Trophoblast cell (in vitro differentiated cells and primary cell): ENCODE data around the gene GLIS1.

ENCODE experiments used
- DNase-seq, 2 donors: peaks; one replicate each; pipeline ENCODE4 v3.0.0-alpha.2; 2016
- H2AFZ ChIP-seq: 2 replicates; pipeline ENCODE4 v1.6.1; 2013; ENCODE audit warnings: low read length, moderate library complexity, mild to moderate bottlenecking; ENCODE audit not compliant: insufficient read depth, poor library complexity
- H2AK5ac ChIP-seq: 2 replicates; pipeline ENCODE4 v1.6.1; 2013; ENCODE audit warnings: mild to moderate bottlenecking, low read length
- H2BK120ac ChIP-seq: 2 replicates; pipeline ENCODE4 v1.6.1; 2013; ENCODE audit warnings: low read length, mild to moderate bottlenecking, moderate library complexity; ENCODE audit not compliant: insufficient read depth, poor library complexity
- H2BK12ac ChIP-seq: 2 replicates; pipeline ENCODE4 v1.6.1; 2013; ENCODE audit warnings: mild to moderate bottlenecking, low read length, moderate library complexity
- H2BK5ac ChIP-seq: 2 replicates; pipeline ENCODE4 v1.6.1; 2013; ENCODE audit warnings: low read length, low read depth, moderate library complexity, mild to moderate bottlenecking; ENCODE audit not compliant: poor library complexity
- H3K14ac ChIP-seq: 2 replicates; pipeline ENCODE4 v1.6.1; 2013; ENCODE audit warnings: mild to moderate bottlenecking, low read length
- H3K18ac ChIP-seq: 2 replicates; pipeline ENCODE4 v1.6.1; 2013; ENCODE audit warnings: mild to moderate bottlenecking, low read length
- H3K23ac ChIP-seq: 2 replicates; pipeline ENCODE4 v1.6.1; 2013; ENCODE audit warnings: low read length
- H3K27ac ChIP-seq: 2 replicates; pipeline ENCODE4 v1.5.1; 2013; ENCODE audit warnings: low read depth, mild to moderate bottlenecking, inconsistent platforms, low read length, moderate library complexity
- H3K27me3 ChIP-seq: 2 replicates; pipeline ENCODE4 v1.6.1; 2013; ENCODE audit warnings: inconsistent platforms, mild to moderate bottlenecking, low read length, moderate library complexity; ENCODE audit not compliant: insufficient read depth
- H3K36me3 ChIP-seq, 2 experiments: 1 replicate in 1 of 2; 2 replicates in 1 of 2; pipeline ENCODE4 v1.6.1; 2013; ENCODE audit warnings: low read length in 2 of 2, mild to moderate bottlenecking in 2 of 2, moderate library complexity in 1 of 2; ENCODE audit not compliant: insufficient read depth in 2 of 2, control insufficient read depth in 1 of 2
- H3K4ac ChIP-seq: 2 replicates; pipeline ENCODE4 v1.6.1; 2013; ENCODE audit warnings: low read depth, mild to moderate bottlenecking, low read length, moderate library complexity
- H3K4me1 ChIP-seq, 2 experiments: 1 replicate in 1 of 2; 2 replicates in 1 of 2; pipeline ENCODE4 v1.6.1; 2013; ENCODE audit warnings: low read length in 2 of 2, mild to moderate bottlenecking in 2 of 2, moderate library complexity in 1 of 2; ENCODE audit not compliant: insufficient read depth in 2 of 2, control insufficient read depth in 1 of 2
- H3K4me2 ChIP-seq: 2 replicates; pipeline ENCODE4 v1.6.1; 2013; ENCODE audit warnings: inconsistent platforms, mild to moderate bottlenecking, low read length, moderate library complexity
- H3K4me3 ChIP-seq: 2 replicates; pipeline ENCODE4 v1.5.1; 2013; ENCODE audit warnings: mild to moderate bottlenecking, low read depth, low read length, inconsistent platforms
- H3K79me1 ChIP-seq: one replicate; pipeline ENCODE4 v1.6.1; 2013; ENCODE audit warnings: low read length
- H3K79me2 ChIP-seq: 2 replicates; pipeline ENCODE4 v1.6.1; 2013; ENCODE audit warnings: low read length, mild to moderate bottlenecking; ENCODE audit not compliant: control insufficient read depth, insufficient read depth, poor library complexity
- H3K9ac ChIP-seq: 2 replicates; pipeline ENCODE4 v1.6.1; 2013; ENCODE audit warnings: mild to moderate bottlenecking, low read length
- H3K9me3 ChIP-seq: 2 replicates; pipeline ENCODE4 v1.6.1; 2013; ENCODE audit warnings: low read depth, mild to moderate bottlenecking, control low read depth, inconsistent platforms, low read length; ENCODE audit not compliant: insufficient read depth
- H4K12ac ChIP-seq: 2 replicates; pipeline ENCODE4 v1.6.1; 2013; ENCODE audit warnings: low read depth, mild to moderate bottlenecking, low read length, moderate library complexity
- H4K8ac ChIP-seq: 2 replicates; pipeline ENCODE4 v1.6.1; 2013; ENCODE audit warnings: low read depth, mild to moderate bottlenecking, low read length, moderate library complexity
- H4K91ac ChIP-seq: one replicate; pipeline ENCODE4 v1.6.1; 2013; ENCODE audit warnings: low read depth, mild to moderate bottlenecking, low read length, moderate library complexity
- WGBS: extraction: QIAGEN DNeasy Blood & Tissue Kit; methylation state at CpG from one replicate; pipeline ENCODE4 v1.1.7; 2013; ENCODE audit warnings: missing lambda C conversion rate; ENCODE audit not compliant: insufficient read length, insufficient coverage; ENCODE audit errors: extremely low coverage; 5-methylcytosine and 5-hydroxymethylcytosine counted together

Gene GLIS1

GRCh38 chr1:53505401-53505800, 233.6 kb downstream of the GLIS1 start:
- no peak overlapping the region for H3K14ac ChIP-seq
- H3K79me2 ChIP-seq, result no peaks in the 10 kb centered on the region
- no peak overlapping the region for H2AK5ac ChIP-seq
- H3K23ac ChIP-seq, result no peak overlapping the region
- H4K8ac ChIP-seq, result no peak overlapping the region
- no peak overlapping the region for H4K91ac ChIP-seq
- no peak overlapping the region for H2BK5ac ChIP-seq
- no peaks in the 10 kb centered on the region for H3K36me3 ChIP-seq
- no peak overlapping the region for H3K4me2 ChIP-seq
- no peak overlapping the region for H3K4ac ChIP-seq
- H3K27me3 ChIP-seq, result no peaks in the 10 kb centered on the region
- H3K4me1 ChIP-seq, result no peaks in the 10 kb centered on the region
- no peaks in the 10 kb centered on the region for H3K79me1 ChIP-seq
- no peak overlapping the region for H2BK12ac ChIP-seq
- no CpG with 5 or more reads among the region's 9 CpGs for WGBS
- no peak overlapping the region for H3K27ac ChIP-seq
- H2BK120ac ChIP-seq, result no peak overlapping the region
- H2AFZ ChIP-seq, result no peak overlapping the region
- DNase-seq, result no peak
- no peaks in the 10 kb centered on the region for H3K9me3 ChIP-seq
- no peak overlapping the region for H4K12ac ChIP-seq
- no peak overlapping the region for H3K9ac ChIP-seq
- no peak overlapping the region for H3K18ac ChIP-seq
- no peak overlapping the region for H3K4me3 ChIP-seq

DNA sequence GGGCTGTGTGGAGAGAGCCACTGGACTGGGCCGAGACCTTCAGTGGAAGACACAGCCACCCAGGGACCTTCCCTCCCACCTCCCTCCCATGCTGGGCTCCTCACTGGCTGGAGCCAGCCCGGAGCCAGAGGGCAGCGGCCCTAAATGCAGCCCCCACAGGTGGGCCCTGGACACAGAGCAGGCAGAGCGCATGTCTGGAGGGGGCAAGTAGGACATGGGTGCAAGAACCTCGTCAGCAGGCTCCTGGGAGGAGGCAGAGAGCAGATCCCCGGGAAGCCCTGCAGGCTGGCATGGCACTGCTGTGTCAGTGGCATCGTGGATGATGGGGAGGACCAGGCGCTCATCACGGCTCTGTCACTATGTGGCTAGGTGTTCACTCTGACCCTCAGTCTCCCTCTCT, 234.1 kb downstream of the GLIS1 start:
- H2AFZ ChIP-seq, result no peak overlapping the region
- WGBS, result no CpG with 5 or more reads among the region's 9 CpGs
- no peaks in the 10 kb centered on the region for H3K79me1 ChIP-seq
- H3K27ac ChIP-seq, result no peak overlapping the region
- no peak overlapping the region for H4K12ac ChIP-seq
- H2AK5ac ChIP-seq, result no peak overlapping the region
- no peak overlapping the region for H3K23ac ChIP-seq
- no peaks in the 10 kb centered on the region for H3K36me3 ChIP-seq
- H3K9me3 ChIP-seq, result no peaks in the 10 kb centered on the region
- no peaks in the 10 kb centered on the region for H3K79me2 ChIP-seq
- DNase-seq, result no peak
- H3K4me1 ChIP-seq, result no peaks in the 10 kb centered on the region
- no peak overlapping the region for H2BK5ac ChIP-seq
- no peaks in the 10 kb centered on the region for H3K27me3 ChIP-seq
- H3K4ac ChIP-seq, result no peak overlapping the region
- H3K14ac ChIP-seq, result no peak overlapping the region
- no peak overlapping the region for H3K18ac ChIP-seq
- H3K4me3 ChIP-seq, result no peak overlapping the region
- H4K91ac ChIP-seq, result no peak overlapping the region
- no peak overlapping the region for H2BK120ac ChIP-seq
- no peak overlapping the region for H2BK12ac ChIP-seq
- no peak overlapping the region for H4K8ac ChIP-seq
- no peak overlapping the region for H3K4me2 ChIP-seq
- H3K9ac ChIP-seq, result no peak overlapping the region

DNA sequence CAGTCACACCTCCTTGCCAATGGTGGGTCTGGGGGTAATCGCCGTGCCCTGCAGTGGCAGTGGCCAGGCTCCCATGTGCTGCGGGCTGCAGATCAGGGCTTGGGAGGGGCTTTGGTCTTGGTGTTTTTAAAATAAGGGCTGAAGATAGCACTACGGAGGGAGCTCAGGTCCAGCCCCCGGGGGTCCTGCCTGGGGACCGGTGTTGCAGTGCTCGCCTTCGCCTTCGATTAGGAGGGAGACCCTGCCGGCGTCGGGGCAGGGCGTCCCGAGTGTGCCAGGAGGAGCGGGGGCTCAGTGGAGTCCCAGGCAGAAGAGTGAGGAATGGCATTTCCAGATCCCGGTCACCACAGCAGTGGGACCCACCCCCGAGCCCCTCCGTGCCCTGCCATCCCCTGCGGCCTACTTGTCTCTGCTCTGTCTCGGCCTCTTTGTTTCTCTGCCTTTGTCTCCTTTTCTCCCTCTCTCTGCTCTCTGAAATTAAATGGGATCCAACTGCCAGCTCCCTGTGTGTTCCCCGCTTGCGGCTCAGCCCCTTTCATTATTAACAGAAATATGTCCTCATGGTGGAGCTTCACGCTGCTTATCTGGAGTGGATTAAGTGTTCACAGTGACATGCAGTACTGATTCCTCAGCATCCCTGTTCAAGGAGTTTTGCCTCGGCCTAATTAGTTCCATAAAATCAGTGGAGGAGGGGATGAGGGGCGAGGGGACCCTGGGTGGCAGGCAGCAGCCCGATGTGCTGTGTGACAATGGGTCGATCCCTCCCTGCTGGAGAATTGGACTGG, 235.3 kb downstream of the GLIS1 start:
- Histone ChIP-seq H3K9ac (no peak overlapping the region), H2BK5ac (no peak overlapping the region), H3K36me3 (no peaks in the 10 kb centered on the region), H3K79me1 (no peaks in the 10 kb centered on the region), H3K18ac (no peak overlapping the region), H3K4me2 (no peak overlapping the region), H3K4me1 (no peaks in the 10 kb centered on the region), H3K4me3 (no peak overlapping the region), H3K27me3 (no peaks in the 10 kb centered on the region), H3K9me3 (no peaks in the 10 kb centered on the region), H3K79me2 (no peaks in the 10 kb centered on the region), H4K12ac (no peak overlapping the region), H3K14ac (no peak overlapping the region), H2BK120ac (no peak overlapping the region), H2AK5ac (no peak overlapping the region), H3K27ac (no peak overlapping the region), H3K23ac (no peak overlapping the region), H2AFZ (no peak overlapping the region), H4K8ac (no peak overlapping the region), H2BK12ac (no peak overlapping the region), H4K91ac (no peak overlapping the region), H3K4ac (no peak overlapping the region)
- DNase-seq, result no peak
- WGBS, result no CpG with 5 or more reads among the region's 27 CpGs

- no peak overlapping the region for H3K18ac ChIP-seq
- no peak overlapping the region for H2AFZ ChIP-seq
- no peaks in the 10 kb centered on the region for H3K9me3 ChIP-seq
- no peak overlapping the region for H2BK12ac ChIP-seq
- no peak overlapping the region for H3K23ac ChIP-seq
- H3K27ac ChIP-seq, result no peak overlapping the region
- H3K4me2 ChIP-seq, result no peak overlapping the region
- no peaks in the 10 kb centered on the region for H3K79me1 ChIP-seq
- no peak overlapping the region for H4K8ac ChIP-seq
- no peaks in the 10 kb centered on the region for H3K4me1 ChIP-seq
- no peak overlapping the region for H2AK5ac ChIP-seq
- H3K27me3 ChIP-seq, result no peaks in the 10 kb centered on the region
- H2BK120ac ChIP-seq, result no peak overlapping the region
- no peak overlapping the region for H3K4me3 ChIP-seq
- no peak overlapping the region for H4K12ac ChIP-seq
- H3K14ac ChIP-seq, result no peak overlapping the region
- H3K4ac ChIP-seq, result no peak overlapping the region
- no peak overlapping the region for H4K91ac ChIP-seq
- no peaks in the 10 kb centered on the region for H3K79me2 ChIP-seq
- DNase-seq, result no peak
- H2BK5ac ChIP-seq, result no peak overlapping the region
- H3K36me3 ChIP-seq, result no peaks in the 10 kb centered on the region
- WGBS, result no CpG with 5 or more reads among the region's 7 CpGs
- no peak overlapping the region for H3K9ac ChIP-seq
Measured at GRCh38 chr1:53502641-53503432, 236.1 kb downstream of the GLIS1 start.
